ENCODE measurements around the gene RBM6.

DNA sequence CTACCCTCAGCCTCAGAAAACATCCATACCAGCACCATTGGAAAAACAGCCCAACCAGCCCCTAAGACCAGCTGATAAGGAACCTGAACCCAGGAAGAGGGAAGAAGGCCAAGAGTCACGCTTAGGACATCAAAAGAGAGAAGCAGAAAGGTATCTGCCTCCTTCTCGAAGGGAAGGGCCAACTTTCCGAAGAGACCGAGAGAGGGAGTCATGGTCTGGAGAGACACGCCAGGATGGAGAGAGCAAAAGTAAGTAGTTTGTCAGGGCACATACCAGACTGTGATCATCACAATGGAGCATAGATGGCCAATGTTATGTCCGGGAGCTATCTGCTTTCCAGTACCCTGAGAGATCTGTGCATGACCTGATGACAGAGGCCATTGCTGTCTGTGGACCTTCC is 117.8 kb downstream of the RBM6 start:
- TF ChIP-seq, protein P1, sequence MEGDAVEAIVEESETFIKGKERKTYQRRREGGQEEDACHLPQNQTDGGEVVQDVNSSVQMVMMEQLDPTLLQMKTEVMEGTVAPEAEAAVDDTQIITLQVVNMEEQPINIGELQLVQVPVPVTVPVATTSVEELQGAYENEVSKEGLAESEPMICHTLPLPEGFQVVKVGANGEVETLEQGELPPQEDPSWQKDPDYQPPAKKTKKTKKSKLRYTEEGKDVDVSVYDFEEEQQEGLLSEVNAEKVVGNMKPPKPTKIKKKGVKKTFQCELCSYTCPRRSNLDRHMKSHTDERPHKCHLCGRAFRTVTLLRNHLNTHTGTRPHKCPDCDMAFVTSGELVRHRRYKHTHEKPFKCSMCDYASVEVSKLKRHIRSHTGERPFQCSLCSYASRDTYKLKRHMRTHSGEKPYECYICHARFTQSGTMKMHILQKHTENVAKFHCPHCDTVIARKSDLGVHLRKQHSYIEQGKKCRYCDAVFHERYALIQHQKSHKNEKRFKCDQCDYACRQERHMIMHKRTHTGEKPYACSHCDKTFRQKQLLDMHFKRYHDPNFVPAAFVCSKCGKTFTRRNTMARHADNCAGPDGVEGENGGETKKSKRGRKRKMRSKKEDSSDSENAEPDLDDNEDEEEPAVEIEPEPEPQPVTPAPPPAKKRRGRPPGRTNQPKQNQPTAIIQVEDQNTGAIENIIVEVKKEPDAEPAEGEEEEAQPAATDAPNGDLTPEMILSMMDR (conservative IDR thresholded peaks at IDR 0.05 in 1 of 2, IDR thresholded peaks at IDR 0.05 in 1 of 2; ENCODE audit: low read depth in 1 of 2, low read length in 2 of 2) = no peak
- no peak for TF ChIP-seq EZH2 (IDR thresholded peaks at IDR 0.05; ENCODE audit: low read length, missing control alignments)

All from fibroblast of lung (primary cell).